Activated T-helper 1 cell treated with Interleukin-2 at 50 U/mL for 16 hours (primary cell): ENCODE data around the gene CBX2.

Source experiments
- DNase-seq: peaks from one replicate; pipeline ENCODE4 v3.0.0-alpha.2; 2020; ENCODE audit warnings: low read depth

Gene CBX2

DNA sequence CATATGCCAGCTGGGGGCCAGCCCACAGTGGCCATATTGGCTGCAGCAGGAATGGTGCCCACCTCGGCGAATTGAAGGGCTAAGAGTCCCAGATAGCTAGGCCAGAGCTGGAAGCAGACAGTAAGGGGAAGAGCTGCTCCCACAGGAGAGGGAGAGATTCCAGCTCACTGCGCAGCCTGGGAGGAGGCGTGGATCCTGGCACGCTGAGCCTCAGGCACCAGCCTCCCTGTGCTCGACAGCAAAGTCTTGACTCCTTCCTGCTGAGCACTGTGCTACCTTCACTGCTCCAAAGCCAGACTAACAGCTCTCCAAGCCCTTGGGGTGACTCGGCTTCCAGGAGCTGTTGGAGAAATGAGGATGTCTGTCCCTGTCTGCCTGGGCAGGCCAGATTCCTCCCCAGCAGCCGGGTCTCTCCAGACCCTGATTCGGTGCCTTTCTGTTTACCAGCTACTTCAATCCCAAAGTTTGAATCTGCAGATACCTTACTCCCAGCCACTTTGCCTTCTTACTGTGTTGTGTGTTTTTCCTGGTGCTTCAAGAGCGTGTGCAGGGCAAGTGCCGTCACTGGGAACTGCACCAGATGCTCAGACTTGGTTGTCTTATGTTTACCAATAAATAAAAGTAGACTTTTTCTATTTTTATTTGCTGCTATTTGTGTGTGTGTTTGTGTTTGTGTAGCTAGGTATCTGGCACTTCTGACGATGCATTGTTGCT lies 9.1 kb downstream of the CBX2 start:
- no peak for DNase-seq

DNA sequence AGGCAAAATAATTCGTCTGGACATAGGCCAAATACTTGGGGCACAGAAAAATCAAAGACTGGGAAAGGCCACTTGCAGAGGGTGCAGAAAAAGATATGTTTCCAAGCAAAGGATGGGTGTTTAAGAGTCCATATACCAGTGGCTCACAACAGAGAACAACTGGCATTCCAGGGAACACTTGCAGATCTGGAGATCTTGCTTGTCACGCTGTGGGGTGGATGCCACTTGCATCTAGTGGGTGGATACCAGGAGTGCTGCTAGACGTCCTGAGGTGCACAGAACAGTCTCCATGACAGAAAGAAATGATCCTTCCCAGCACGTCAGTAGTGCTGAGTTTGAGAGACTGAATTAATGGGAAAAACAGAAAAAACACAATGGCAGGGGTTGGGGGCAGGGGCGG lies 10.5 kb downstream of the CBX2 start:
- DNase-seq, result no peak

DNA sequence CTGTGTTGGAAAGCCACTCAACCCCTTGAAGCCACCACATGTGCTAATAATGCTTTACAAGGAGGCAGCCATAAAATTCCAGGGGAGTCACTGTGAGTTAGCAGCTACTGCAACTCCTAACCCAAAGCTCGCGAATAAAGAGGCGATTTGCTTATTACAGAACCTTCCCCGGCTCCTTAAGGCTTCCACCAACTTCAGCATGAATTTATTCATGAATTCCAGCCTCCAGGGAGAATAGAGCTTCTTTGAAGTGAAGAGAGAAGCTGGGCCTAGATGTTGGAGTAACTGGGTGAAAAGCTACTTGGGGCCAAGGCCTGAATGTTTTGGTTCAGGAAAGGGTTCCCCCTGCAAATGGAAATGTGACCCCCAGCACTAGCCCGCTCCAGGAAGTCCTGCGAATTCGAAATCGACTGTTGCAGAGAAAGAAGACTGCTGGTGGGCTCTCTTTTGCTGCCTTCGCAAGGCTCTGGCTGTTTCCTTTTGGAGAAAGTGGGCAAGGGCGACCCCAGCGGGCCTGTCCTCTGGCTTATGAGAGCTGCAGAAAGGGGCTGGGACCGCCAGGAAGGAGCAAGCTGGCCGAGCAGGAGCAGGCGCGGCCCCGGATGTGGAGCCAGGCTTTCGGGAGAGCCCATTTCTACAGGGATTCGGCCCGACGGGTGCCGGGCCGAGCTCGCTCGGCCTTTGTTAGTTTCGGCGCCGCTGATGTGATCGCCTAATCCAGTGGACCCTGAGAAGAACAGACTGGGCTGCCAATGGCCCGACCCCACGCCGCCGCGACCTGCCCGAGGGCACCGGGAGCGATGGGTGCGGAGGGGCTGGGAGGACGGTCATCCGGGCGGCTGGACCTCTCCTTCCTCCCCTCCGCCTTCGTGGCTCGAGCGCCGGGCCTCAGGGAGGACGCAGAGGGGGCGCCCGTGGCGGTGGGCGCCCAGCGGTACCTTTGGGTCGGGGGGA lies 11.3 kb downstream of the CBX2 start:
- no peak for DNase-seq

DNA sequence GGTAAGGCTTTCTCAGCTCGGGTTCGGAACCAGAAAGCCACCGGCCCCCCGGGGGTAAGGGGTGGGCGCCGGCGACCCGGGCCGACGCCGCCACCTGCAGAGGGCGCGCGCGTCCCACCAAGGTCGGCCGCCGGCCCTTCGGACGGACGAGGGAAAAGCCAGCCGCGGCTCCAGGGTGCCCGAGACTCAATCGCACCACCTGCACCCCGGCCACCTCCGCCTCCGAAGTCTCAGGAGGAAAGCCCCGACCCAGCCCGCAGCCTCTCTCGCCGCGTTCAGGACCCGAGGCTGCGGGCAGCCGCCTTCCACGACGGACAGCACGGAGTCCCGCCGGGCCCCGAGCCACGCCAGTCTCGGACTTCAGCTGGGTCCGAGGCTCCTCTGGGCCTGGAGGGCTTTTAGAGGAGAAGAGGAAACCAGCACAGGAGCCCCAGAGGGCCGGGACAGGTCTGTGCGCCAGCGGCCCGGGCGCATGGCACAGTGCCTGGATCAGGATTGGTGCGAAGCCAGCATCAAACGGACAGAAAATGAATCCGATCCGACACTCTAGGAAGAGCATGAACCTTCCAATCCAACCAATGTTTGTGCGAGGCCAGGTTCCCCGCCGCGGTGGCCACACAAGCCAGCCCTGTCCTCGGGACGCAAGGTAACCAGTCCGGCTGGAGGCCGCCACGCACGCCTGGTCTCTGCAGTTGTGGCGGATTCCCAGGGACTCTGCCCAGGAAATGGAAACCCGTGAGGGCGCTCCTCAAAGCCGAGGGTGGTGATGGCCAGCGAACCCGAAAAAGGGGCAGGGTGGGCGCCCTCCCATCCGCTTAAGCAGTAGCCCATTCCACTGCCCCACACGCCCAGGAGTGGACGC lies 12.2 kb downstream of the CBX2 start:
- DNase-seq, result no peak

DNA sequence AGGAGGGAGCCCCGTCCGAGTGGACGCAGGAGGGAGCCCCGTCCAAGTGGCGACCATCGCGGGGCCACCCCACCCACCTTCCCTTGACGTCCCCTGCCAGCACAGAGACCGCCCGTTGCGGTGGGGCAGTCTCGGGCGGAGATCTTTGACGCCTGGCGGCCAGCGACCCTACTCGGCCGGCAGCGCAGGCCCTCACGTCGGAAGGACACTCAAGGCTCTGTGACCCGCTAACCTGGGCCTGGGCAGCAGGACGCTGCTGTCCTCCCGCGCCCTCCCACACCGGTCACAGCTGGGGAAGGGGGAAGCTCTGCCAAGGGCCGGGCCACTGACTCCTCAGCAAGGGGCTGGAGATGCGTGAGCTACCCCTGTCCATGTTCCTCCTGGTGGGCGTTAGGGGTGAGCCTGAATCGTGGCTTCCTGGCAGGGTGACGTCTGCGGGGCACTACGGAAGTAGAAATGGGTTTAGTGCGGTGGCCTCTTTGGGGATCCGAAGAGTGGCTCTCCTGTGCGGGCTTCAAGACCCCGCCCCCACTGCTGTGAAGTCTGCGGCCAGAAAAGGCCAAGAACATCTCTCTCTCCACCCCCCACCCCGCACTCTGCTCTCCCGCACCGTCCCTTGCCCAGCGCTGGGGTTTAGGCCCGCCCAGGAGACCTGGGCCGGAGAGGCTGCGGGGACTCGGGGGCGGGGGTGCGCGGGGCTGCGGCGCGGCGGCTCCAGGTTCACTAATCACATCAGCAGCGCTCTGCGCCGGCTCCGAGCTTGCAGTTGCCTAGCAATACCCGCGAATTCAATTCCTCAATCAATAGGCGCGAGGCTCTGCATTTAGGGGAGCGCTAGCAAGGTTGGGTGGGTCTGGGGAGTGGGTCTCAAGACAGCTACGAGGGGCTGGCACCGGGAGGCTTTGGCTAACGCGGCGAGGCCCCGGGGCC lies 13.1 kb downstream of the CBX2 start:
- DNase-seq, result no peak

DNA sequence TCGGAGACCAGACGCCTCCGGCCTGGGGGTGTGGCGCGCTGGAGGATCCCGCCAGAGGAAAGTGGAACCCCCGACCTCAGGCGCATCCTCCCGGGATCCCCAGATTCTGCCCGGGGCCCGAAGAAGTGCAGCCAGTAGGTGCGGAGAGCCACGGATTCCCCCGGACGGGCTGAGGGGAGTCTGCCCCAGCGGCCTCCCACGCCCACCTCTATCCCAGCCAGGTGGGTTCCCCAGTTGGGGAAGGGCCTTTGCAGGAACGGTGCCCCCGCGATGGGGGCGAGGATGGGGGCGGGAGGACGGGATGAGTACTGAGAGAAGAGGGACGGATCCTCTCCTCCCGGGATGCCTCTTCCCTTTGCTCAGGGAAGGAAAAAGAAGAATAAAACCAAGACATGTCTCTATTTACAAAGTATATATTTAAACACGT lies 13.8 kb downstream of the CBX2 start:
- no peak for DNase-seq

DNA sequence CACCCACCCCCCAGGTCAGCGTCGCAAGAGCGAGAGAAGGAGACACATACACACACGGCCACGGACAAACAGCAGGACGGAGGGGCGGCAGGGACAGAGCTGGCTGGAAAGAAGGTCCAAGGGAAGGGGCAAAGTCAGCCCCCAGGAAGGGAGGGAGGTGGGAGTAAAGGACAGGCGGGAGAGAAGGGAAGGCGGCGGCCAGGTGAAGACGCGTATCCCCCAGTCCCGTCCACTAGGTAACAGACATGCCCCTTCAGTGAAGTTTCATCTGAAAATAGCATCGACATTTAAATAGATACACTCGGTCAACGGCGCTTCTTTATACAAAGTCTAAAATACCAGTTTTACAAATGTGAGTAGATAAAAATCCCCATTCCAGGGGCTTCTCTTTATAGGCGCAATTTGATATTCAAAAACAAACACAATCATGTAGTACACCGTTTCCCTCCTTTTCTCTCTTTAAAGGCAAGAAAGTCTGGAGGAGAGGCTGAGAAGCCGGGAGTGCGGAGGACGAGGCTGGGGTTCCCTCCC lies 14.5 kb downstream of the CBX2 start:
- no peak for DNase-seq

DNA sequence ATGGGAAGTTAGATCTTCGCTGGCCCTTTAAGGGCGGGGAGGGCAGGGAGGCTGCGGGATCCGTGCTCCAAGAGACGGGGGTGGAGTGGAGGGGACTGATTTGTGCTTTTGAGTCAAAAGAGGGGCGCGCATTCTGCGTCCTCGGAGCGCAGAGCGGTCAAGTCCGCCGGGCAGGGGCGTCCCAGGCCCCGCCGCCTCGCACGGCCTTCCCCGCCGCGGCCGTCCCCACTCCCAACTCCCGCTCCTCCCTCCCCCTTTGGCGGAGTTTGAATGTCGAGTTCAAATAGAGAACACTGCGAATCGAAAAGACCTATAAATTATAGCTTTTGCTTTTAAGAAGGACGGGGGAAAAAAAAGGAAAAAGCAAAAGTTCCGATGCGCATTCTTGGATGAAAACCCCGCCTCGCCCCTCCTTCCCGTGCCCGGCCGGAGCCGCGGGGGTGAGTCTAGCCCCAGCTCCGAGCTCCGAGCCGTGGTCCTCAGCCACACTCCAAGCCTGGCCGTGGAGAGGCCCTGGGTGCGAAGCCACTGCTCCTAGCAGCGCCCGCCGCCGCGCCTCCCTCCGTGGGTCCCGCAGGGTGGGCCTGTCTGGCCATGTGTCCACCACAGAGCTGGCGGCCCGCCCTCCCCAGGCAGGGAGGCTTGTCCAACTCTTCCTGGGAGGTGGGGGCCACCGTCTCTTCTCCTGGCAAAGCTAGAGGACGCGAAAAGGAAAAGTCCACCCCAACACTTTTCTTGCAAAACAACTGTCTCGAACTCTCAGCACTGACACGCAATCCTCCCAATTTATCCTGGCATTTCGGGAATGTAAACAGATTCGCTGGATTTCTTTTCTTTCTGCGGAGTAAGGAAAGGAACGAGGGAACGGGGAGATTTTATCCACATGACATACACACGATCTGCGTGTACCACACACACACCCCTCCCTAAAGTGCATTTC lies 15.3 kb downstream of the CBX2 start:
- DNase-seq, result no peak

DNA sequence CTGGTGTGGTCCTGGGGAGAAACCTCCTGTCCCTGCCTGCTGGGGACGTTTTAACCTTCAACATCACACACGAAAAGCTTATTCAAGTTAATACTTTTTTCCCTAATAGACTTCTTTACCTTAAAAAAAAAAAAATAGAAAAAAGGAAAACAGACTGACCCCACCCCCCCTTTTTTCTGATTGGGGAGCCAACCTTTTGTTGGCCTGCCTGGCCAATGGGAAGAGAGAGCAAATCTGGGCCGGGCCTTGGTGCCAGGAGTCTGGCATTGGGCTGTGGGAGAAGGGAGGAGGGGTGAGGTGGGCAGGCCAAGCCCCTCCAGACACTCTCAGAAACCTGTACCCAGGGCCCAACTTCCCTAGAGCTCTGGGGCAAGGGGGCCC lies 16.0 kb downstream of the CBX2 start:
- no peak for DNase-seq

DNA sequence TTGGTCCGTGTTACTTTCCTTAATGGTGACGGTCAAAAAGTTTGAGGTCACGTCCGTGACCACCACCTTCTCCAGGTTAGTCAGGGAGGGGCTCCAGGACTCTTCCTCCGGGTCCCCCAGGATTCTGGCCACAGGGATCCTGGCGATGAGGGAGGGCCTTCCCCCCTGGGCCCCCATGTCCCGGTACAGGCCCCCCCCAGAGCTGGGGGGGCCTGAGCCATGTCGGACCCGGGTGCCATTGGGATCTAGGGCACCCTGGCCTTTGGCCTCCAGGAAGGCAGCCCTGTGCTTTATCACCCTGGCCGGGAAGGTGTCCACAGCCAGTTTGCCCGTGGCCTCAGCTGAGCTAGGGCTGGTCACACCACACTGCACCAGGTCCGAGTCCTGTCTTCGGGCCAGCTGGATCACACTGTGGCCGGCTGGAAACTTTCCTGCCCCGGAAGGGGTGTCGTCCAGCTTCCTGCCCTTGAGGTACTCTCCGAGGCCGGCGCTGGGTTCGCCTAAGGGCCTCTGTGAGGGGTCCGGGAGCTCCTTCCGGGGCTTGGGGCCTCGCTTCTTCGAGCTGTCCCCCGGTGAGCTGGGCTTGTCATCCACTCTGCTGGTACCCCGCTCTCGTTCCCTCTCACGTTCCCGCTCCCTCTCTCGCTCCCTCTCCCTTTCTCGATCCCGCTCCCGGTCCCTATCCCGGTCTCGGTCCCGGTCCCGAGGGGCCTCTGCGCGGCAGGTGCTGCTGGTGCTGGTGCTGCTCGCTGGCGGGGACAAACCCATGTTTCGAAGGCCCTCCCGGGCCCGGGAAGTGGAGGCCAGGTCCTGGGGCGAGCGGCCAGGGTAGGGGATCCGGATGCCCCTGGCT lies 16.9 kb downstream of the CBX2 start:
- DNase-seq, result no peak

DNA sequence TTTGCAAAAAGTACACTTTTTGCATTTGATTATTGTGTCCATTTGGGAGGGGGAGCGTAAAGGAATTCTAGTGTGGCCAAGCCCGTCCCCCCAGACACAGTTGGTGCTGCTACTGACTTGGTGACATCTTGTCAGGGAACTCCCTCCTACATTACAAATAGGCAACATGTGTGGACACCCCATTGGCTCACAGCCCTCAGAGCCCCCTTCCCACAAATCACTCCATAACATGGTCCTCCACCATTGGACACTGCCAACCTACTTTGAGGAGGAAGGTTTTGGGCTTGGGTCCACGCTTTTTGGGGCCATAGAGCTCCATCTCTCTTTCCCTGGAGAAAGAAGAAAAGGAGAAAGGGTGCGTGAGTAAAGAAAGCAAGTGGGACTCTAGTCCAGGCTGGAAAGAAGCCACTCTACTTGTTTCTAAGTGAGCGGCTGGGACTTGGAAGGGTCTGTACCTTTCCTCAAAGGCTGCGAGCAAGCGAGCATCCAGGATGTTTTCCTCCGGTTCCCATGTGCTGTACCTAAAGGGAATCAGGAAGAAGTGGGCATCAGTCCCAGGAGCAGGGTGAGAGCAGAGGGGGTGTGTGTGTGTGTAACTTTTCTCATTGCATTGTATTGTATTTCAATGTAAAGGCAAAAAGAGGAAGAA lies 18.0 kb downstream of the CBX2 start:
- no peak for DNase-seq

DNA sequence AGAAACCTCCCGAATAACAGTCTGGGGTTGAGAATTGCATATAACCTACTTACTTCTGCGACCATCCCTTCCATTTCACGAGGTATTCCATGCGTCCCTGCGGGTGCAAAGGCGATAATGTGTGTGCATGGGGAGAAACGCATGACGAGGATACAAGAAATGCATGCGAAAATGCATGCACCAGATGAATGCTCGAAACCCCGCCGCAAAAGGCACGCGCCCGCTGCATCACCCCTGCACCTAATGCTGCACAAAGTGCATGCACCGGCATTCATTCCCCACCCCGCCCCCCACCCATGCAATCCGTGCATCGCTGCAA lies 18.5 kb downstream of the CBX2 start:
- no peak for DNase-seq

DNA sequence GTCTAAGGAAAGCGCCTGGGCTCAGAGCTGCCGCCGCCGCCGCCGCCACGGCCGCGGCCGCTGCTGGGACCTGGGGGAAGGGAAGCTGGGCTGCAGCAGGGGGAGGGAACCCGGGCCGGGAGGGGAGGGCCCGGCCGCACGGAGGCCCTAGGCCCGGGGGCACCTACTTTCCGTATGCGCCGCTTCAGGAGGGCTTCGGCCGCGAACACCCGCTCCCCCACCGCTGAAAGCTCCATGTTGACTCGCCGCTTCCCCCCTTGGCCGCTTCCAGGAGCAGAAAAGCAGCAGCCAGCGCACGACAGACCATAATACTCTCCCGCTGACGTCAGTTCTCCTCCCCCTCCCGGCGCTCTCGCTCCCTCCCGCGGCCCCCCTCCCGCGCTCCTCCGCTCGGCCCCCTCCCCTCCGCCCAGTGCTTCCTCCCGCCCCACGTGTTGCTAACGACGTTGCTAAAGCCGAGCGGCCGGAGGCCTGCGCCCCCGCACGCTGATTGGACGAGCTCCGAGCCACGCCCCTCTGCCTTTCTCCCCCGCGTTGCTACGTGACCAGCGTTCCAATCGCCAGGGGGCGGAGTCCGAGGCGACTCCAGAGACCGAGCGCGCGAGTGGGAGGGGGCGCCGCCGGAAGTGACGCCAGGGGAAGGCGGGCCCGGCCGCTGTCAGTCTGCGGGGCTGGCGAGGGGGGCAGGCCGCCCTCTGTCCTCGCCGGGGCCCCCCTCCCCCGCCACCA lies 19.0 kb downstream of the CBX2 start, which contains the start of gene CBX8:
TSS of gene CBX8 (minus strand) at position 315 of the 729 bp plus-strand sequence. CDS start at position 236, 79 bp downstream.
- peak; percentile 96 for DNase-seq

DNA sequence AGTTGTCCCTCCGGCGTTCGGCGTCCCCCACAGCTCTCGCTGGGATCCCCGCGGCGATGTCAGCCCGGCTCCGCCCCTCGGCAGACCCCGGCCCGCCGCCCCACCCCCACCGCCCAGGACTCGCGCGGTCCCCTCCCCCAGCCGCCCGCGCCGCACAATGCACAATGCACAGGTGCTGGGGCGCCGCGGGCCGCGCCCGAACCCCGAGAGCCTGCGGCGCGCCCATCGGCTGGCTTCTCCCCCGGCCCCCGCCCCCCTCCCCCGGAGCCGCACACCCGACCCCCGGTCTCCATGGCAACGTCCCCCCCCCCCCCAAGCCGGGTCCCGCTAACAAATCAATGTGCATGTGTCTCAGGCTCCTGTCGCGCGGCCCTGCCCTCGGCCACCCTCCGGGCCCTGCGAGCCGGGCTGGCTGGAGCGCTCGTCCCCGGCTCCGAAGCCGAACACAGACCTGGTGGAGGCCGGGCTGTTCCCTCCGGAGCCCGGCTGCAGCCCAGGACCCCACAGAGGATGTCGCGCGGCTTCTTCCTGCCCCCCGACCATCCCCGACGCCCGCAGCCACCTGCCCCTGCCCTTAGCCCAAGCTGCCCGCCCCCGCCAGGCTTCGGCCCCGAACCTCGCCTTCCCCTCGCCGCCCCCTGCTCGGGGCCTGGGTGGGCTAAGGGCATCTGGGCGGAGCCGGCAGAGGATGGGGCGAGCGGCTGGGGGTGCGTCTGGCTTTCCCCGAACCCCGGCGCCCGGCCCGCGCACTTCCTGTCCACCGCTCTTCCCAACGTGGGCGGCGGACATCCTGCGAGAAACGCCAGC lies 19.7 kb downstream of the CBX2 start:
- DNase-seq, result no peak

DNA sequence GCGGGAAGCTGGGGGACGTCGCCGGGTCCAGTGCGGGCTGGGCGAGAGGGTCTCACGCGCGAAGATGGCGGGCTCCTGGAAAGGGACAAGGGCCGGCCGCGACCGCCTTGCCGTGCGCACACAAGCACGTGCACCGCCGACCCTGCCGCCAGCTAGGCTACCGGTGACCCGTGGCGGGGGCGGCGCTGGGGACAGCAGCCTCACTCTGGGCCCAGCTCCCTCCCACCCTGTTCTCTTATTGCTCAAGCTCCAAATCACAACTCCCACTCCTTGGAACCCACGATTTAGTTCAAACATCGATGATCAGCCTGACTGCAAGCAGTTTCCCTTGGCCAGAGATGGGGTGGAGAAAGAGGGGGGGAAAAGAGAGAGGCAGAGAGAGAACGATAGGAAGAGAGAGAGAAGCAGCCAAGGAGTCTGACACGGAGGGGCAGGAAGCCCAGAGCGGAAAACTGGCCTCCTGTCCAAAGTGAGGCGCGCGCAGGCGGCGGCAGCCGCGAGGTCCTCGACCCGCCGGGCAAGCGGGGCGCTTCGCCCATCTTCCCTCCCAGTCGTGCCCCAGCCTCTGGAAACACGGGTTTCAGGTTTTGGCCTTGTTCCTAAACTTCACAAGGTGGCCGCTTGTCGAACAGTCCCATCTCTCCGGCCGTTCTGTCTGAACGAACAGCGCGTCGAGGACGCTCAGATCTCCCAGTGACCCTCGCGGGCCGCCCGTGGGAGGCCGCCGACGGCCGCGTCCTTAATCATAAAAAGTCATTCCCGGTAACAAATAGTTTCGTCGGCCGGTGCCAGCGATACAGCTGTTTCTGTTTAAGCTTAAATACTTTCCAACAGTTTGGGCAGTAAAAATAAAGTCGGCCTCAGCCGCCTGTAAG lies 20.6 kb downstream of the CBX2 start:
- DNase-seq, result no peak

DNA sequence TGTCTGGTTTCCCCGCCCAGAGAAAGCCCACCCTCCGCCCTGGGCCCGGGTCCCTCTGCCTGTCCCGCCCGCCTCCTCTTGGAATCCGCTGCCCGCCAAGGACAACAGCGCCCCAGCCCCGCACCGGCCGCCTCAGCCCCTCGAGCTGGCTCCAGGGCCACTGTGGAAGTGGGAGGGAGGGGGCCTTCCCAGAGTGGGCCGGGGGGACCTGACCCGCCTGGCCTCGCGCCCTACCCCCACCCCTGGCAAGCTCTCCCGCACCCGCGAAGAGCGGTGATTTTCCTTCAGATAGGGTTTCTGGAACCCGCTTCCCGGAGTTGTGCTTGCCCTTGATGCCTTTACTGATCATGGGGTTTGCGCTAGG lies 21.2 kb downstream of the CBX2 start:
- no peak for DNase-seq
